GM23248 (cell line): ENCODE data around the gene ALOXE3. TPM values are rescaled to one million over a fixed set of nuclear protein-coding genes. Genes with fewer than 3 reads are reported as not detected.
"Not testable (repeated sequence)": the region's sequence is repeated elsewhere in the genome, so short reads cannot be mapped to it uniquely, and the experiment has no call there.

Experiments
- DNase-seq: peaks from one replicate; pipeline ENCODE4 v3.0.0-alpha.2; 2015
- H2AFZ ChIP-seq: fragments of 200-600 bp; sonication (generic); 2 replicates; pipeline ENCODE4 v1.6.1; 2016; ENCODE audit warnings: antibody characterized with exemption
- H3F3A ChIP-seq: fragments of 200-600 bp; sonication (generic); 2 replicates; pipeline ENCODE4 v1.6.1; 2016; ENCODE audit warnings: mild to moderate bottlenecking, antibody characterized with exemption, mixed run types; ENCODE audit not compliant: insufficient read depth
- H3K27ac ChIP-seq: fragments of 200-600 bp; sonication (generic); 2 replicates; pipeline ENCODE4 v1.5.1; 2016; ENCODE audit warnings: mild to moderate bottlenecking
- H3K27me3 ChIP-seq: fragments of 200-600 bp; sonication (generic); replicated peaks from 2 replicates; pipeline ENCODE4 v1.6.1; 2016; ENCODE audit warnings: mild to moderate bottlenecking; ENCODE audit not compliant: insufficient read depth
- H3K36me3 ChIP-seq: fragments of 200-600 bp; sonication (generic); 2 replicates; pipeline ENCODE4 v1.6.1; 2016; ENCODE audit warnings: low read depth, mild to moderate bottlenecking
- H3K4me1 ChIP-seq: fragments of 200-600 bp; sonication (generic); 2 replicates; pipeline ENCODE4 v1.6.1; 2016; ENCODE audit warnings: mild to moderate bottlenecking; ENCODE audit not compliant: insufficient read depth
- H3K4me2 ChIP-seq: fragments of 200-600 bp; sonication (generic); one replicate; pipeline ENCODE4 v1.6.1; 2016; ENCODE audit warnings: mild to moderate bottlenecking; ENCODE audit not compliant: unreplicated experiment
- H3K4me3 ChIP-seq: fragments of 200-600 bp; sonication (generic); 2 replicates; pipeline ENCODE4 v1.5.1; 2016; ENCODE audit warnings: mild to moderate bottlenecking
- H3K79me2 ChIP-seq: fragments of 200-600 bp; sonication (generic); 2 replicates; pipeline ENCODE4 v1.6.1; 2016; ENCODE audit warnings: mild to moderate bottlenecking; ENCODE audit not compliant: insufficient read depth
- H3K9ac ChIP-seq: fragments of 200-600 bp; sonication (generic); 2 replicates; pipeline ENCODE4 v1.6.1; 2016; ENCODE audit warnings: mild to moderate bottlenecking
- H3K9me2 ChIP-seq: fragments of 200-600 bp; sonication (generic); 2 replicates; pipeline ENCODE4 v1.6.1; 2016; ENCODE audit warnings: mixed run types, mild to moderate bottlenecking, moderate library complexity; ENCODE audit not compliant: insufficient read depth
- H3K9me3 ChIP-seq: fragments of 200-600 bp; sonication (generic); one replicate; pipeline ENCODE4 v1.6.1; 2017; ENCODE audit warnings: low read depth
- H4K20me1 ChIP-seq: fragments of 200-600 bp; sonication (generic); 2 replicates; pipeline ENCODE4 v1.6.0; 2016; ENCODE audit not compliant: insufficient read depth
- EZH2 ChIP-seq: fragments of 200-600 bp; sonication (generic); IDR thresholded peaks from 2 replicates; pipeline ENCODE4 v1.6.1; 2018; ENCODE audit warnings: antibody characterized with exemption, mild to moderate bottlenecking; ENCODE audit not compliant: insufficient read depth, poor library complexity, severe bottlenecking
- EZH2phosphoT487 ChIP-seq: fragments of 200-600 bp; sonication (generic); IDR thresholded peaks from 2 replicates; pipeline ENCODE4 v1.6.1; 2018; ENCODE audit warnings: antibody characterized with exemption, moderate library complexity, mild to moderate bottlenecking, low read depth; ENCODE audit not compliant: insufficient read depth
- WGBS, 2 experiments: methylation state at CpG; one replicate each; pipeline ENCODE4 v1.1.6; 2015 to 2017; ENCODE audit warnings: low lambda C conversion rate in 2 of 2, low coverage in 1 of 2; ENCODE audit errors: missing lambda C conversion rate in 2 of 2; 5-methylcytosine and 5-hydroxymethylcytosine counted together
- in situ Hi-C: fragments of 300-500 bp; cut with MboI; formaldehyde crosslinking; loops from 2 replicates; pipeline ENCODE4 v1.15.0; 2020
- polyA plus RNA-seq: library from polyadenylated mRNA; unstranded; fragments of >200 nt; fragmentation: Nextera tagmentation; extraction: Ambion mirVana; gene quantifications from 2 replicates; pipeline ENCODE4 v1.2.1, GENCODE V29; 2016
- total RNA-seq: library from RNA; depleted of rRNA; stranded (reverse); fragments of >200 nt; shearing (Covaris generic); gene quantifications from 2 replicates; pipeline ENCODE4 v1.2.3, GENCODE V29; 2014

The ALOXE3 gene
- total and polyA plus RNA-seq, 2 experiments from 2014 or later: under 0.01 to 0.11 TPM

DNA sequence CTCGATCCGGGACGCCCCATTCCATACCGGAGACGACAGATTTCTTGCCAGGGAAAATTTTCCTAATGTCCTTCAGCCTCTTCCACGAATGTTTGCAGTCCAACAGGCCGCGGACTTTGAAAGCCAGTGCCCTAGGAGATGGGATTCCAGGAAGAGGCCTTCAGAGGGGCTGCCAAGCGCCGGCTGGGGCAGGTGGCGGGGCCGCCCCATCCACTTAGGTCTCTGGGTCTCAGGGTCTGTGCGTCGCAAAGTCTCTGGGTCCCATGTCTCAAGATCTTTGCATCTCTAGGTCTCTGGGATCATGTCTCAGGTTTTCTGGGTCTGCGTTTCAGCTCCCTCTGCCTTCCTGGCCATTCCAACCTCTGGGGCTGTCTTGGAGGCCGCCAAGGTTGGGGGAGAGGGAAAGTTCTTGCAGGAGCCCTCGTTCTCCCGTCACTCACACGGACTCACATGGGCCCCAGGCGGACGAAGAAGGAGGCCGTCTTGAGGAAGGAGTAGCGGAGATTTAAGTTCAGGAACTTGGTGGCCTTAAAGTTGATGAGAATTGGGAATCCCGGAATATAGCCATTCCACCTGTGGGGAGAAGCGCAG lies 38.0 kb downstream of the ALOXE3 start:
- Histone ChIP-seq H3K27ac (no peak overlapping the region), H3K4me3 (peak overlapping the region; percentile 68), H4K20me1 (no peaks in the 10 kb centered on the region), H3K79me2 (no peaks in the 10 kb centered on the region), H3K9me3 (no peaks in the 10 kb centered on the region), H3K4me2 (peak overlapping the region; percentile 73), H3K4me1 (no peaks in the 10 kb centered on the region), H3F3A (no peaks in the 10 kb centered on the region), H3K9ac (no peak overlapping the region), H3K36me3 (no peaks in the 10 kb centered on the region), H2AFZ (peak overlapping the region; percentile 83), H3K9me2 (no peaks in the 10 kb centered on the region), H3K27me3 (peaks cover 22% of the 10 kb centered on the region)
- in situ Hi-C loops: no loop called here
- WGBS, 2 experiments: 16 to 19% methylated on average over 22 to 25 of the region's 25 CpGs
- TF ChIP-seq EZH2 (no peak), EZH2phosphoT487 (no peak)
- no peak for DNase-seq

DNA sequence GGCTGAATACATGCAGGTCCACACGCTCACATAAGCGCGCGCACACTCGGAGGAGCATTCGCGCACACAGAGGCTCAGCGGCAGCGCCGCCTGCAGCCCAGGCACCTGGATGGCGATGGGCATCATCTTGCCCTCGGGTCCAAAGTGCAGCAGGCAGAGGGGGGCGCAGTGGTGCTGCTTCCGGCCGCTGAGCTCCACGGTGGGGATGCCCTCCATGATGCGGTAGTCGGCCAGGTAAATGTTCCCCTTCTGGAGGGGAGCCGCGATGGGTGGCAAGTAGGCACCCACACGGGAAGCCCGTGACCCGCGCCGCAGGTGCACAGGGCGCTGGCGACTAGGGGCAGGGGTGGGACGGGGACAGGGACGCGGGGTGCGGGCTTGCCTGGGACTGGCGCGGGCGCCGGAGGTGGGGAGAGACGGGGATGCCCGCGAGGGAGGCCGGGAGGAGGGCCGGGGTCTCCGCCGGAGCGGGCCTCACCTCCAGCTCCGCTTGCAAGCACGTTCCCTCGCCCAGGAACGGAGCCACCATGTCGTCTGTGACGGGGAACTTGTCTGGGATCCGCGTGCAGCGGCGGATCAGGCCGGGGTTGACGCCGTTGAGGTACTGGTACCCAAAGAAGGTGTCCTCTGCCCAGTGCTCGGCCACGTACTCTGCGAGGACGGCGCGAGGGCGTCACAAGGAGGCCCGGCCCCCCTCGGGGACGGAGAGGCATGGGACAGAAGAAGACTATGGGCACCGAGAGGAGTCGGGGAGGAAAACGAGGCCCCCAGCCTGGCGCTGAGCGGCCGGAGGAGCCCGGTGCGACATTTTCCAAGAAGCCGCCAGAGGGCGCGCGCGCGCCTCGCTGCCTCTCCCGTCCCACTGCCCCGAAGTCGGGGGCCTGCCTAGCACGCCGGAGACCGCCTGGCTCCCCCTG lies 38.8 kb downstream of the ALOXE3 start:
- no peaks in the 10 kb centered on the region for H3K36me3 ChIP-seq
- 7 to 10% methylated on average over 67 to 84 of the region's 87 CpGs for WGBS, 2 experiments
- H3K9ac ChIP-seq: no peak overlapping the region
- no peaks in the 10 kb centered on the region for H4K20me1 ChIP-seq
- DNase-seq: peak; percentile 68
- H3K27ac ChIP-seq: no peak overlapping the region
- in situ Hi-C loops: no loop called here
- H3K27me3 ChIP-seq: peaks cover 30% of the 10 kb centered on the region
- no peaks in the 10 kb centered on the region for H3K9me2 ChIP-seq
- no peaks in the 10 kb centered on the region for H3F3A ChIP-seq
- H2AFZ ChIP-seq: peak overlapping the region; percentile 83
- H3K4me2 ChIP-seq: peak overlapping the region; percentile 73
- H3K9me3 ChIP-seq: no peaks in the 10 kb centered on the region
- no peaks in the 10 kb centered on the region for H3K79me2 ChIP-seq
- no peak for TF ChIP-seq EZH2
- peak overlapping the region; percentile 68 for H3K4me3 ChIP-seq
- H3K4me1 ChIP-seq: no peaks in the 10 kb centered on the region

DNA sequence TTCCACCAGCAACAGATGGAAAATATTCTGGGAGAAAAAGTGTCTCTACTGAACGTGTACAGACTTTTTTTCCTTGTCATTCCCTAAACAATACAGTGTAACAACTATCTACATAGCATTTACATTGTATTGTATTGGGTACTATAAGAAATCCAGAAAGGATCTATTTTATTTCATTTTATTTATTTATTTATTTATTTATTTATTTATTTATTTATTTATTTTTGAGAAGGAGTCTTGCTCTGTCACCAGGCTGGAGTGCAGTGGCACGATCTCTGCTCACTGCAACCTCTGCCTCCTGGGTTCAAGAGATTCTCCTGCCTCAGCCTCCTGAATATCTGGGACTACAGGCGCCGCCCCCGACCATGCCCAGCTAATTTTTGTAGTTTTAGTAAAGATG lies 40.4 kb downstream of the ALOXE3 start:
- H3K27me3 ChIP-seq: peaks cover 39% of the 10 kb centered on the region
- H3K9me3 ChIP-seq, H4K20me1 ChIP-seq, H3K79me2 ChIP-seq, H3K4me3 ChIP-seq, H3F3A ChIP-seq, H3K27ac ChIP-seq, H3K9ac ChIP-seq, H2AFZ ChIP-seq, H3K4me2 ChIP-seq, H3K36me3 ChIP-seq, H3K9me2 ChIP-seq, in situ Hi-C loops, DNase-seq, H3K4me1 ChIP-seq: not testable (repeated sequence)
- WGBS, 2 experiments: 73 to 80% methylated on average over 5 of the region's 5 CpGs

DNA sequence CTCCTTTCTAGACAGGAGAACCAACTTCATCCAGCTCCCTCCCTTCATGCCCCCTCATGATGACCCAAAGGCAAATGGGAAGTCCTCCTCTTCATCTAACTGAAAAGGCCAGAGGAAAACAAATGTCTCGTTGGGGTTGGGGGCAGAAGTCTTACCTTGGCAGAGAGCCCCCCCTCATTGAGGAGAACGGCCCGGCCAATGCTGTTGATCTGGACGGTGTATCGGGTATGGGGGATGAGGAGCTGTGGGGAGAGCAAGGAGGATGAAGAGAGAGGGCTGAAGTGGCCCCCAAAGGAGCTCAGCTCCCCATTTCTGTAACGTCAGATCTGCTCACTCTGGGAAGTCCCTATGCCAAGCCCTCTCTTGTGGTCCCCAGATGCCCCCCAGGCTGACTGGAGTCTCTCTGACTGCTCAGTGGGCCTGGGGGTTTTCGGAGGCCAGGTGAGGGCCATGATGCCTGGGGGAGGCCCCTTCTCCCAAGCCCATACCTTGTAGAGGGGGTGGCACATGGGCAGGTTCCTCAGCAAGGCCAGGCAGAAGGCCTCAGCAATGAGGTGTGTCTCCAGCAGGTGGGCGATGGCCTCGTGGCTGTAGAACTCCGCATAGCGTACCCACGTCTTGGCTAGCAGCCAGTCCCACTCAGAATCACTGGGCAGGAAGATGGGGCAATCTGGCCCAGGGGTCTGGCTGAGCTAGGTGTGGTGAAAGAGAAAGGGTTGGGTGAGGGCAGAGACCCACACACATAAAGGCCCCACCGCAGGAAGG lies 41.6 kb downstream of the ALOXE3 start:
- 80 to 83% methylated on average over 13 of the region's 13 CpGs for WGBS, 2 experiments
- no peaks in the 10 kb centered on the region for H3F3A ChIP-seq
- peaks cover 46% of the 10 kb centered on the region for H3K27me3 ChIP-seq
- no peak overlapping the region for H3K4me3 ChIP-seq
- H4K20me1 ChIP-seq: no peaks in the 10 kb centered on the region
- H3K36me3 ChIP-seq: no peaks in the 10 kb centered on the region
- H2AFZ ChIP-seq: no peak overlapping the region
- H3K9me2 ChIP-seq: no peaks in the 10 kb centered on the region
- H3K79me2 ChIP-seq: no peaks in the 10 kb centered on the region
- no peak for DNase-seq
- in situ Hi-C loops: no loop called here
- no peaks in the 10 kb centered on the region for H3K4me1 ChIP-seq
- H3K9me3 ChIP-seq: no peaks in the 10 kb centered on the region
- TF ChIP-seq EZH2 (no peak), EZH2phosphoT487 (no peak)
- no peak overlapping the region for H3K27ac ChIP-seq
- H3K4me2 ChIP-seq: no peak overlapping the region
- no peak overlapping the region for H3K9ac ChIP-seq
